ENCODE data around the gene SELENOK.
A peak's percentile ranks its signal among the peaks of the same experiment; 100 is the strongest.
"Not testable (repeated sequence)": the region's sequence is repeated elsewhere in the genome, so short reads cannot be mapped to it uniquely, and the experiment has no call there.

The SELENOK gene

DNA sequence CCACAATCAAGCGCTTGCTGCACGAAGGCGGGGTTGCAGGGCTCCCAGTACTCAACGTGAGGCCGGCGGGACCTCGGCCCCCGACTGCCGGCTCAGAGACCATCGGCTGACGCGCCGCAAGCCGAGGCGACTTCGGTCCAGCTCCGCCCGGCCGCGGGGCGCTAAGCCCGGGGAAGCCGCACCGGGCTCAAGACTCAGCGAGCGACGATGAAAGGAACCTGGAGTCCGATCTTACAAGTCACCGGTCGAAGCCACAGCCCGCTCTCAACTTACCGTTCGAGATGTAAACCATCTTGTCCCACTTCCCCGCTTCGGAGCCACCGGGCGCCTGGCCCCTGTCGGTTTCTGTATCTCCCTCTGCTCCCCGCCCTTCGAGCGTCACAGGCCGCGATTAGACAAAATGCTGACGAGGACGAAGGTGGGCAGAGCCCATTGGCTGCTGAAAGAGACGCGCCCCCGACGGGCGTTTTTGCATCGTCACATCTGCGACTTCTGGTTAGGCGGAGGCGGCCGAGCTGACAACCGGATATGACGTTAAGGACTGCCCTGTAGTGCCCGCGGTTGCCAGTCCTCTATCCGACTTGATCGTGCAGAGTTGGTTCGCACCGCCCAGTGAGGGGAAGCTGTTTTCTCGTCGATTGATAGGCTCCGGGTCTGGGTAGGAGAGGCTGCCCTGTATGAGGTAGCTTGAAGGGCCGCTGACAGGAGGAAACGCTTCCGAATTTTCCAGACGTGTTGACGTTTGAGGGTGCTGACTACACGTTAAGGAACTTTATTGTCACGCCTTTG lies at the start of gene SELENOK:
Gene SELENOK, minus strand, starts transcription at position 363 of the 789 bp plus-strand sequence.
- peak; percentile 93 for DNase-seq (ENCODE audit: low read depth)

- no peak for DNase-seq (ENCODE audit: low read depth)
These were observed 49.5 kb upstream of the SELENOK start for GRCh38 chr3:53941184-53941583.

DNA sequence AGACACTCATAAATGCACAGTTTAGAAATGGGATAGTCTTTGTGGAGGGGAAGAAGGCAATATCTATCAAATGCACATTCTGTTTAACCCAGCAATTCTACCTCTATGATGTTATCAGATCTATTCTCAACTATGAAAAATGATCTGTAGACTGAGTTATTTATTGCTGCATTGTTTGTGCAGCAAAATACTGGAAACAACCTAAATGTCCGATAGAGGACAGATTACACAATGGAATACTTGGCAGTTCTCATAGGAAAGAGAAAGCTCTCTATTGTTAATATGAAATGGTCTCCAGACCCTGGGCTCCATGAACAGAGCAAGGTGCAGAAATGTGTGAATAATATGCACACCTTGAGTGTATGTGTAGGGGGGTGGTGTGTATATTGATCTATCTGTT lies 49.0 kb upstream of the SELENOK start:
- no peak for DNase-seq (ENCODE audit: low read depth)

DNA sequence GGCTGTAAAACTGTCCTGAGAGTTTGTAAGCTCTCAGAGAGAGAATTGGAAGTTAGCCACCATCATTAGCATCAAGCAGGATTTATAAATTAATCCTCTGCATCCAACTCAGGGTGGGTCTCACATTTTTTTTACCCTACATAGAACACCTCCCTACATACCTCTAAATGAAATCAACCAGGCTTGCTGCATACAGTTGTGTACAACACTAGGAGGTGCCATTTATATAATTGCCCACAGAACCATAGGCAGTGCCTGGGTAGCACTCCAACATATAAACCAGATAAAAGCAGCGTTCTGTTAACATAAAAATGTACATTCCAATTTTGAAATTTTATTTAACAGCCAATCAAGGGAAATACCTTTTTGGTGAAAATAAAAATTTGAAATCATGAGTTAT lies 48.2 kb upstream of the SELENOK start:
- DNase-seq (ENCODE audit: low read depth): no peak

DNA sequence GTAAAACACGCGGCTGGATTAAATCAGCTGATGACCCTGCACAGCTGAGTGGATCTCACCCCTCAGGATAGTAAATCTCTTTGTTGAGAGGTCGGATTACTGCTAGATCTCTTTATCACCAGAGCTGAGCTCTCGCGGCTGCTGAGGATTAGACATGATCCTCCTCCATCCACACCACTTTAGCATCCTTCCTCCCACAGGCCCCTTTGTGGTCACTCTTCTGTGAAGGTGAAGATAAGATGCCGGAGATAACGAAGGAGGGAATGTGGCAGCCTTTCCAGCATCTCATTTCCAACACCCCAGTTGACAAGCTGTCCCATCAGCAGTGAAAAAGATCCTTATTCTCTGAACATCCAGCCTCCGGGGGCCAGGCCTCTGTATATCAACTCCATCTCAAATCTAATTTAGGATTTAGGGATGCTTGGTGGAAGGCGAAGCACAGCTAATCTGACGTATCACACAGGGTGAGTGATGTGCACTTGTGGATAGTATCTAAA lies 47.5 kb upstream of the SELENOK start:
- no peak for DNase-seq (ENCODE audit: low read depth)

GRCh38 chr3:53938645-53939044 lies 47.0 kb upstream of the SELENOK start:
- DNase-seq (ENCODE audit: low read depth): no peak

DNA sequence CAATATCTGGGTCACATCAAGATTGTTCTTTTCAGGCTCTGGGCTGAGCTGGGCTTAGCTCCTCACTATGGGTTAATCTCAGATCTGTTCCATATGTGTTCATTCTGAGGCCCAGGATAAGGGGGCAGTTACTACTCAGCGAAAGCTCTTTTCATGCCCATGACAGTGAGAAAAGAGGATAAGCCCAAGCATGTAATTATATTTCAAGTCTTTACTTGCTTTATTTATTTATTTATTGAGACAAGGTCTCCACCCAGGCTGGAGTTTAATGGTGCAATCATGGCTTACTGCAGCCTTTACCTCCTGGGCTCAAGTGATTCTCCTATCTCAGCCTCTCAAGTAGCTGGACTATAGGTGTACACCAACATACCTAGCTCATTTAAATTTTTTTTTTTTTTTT lies 44.7 kb upstream of the SELENOK start:
- DNase-seq (ENCODE audit: low read depth): no peak

- no peak for DNase-seq (ENCODE audit: low read depth)
These were observed 43.7 kb upstream of the SELENOK start for GRCh38 chr3:53935283-53935901.

DNA sequence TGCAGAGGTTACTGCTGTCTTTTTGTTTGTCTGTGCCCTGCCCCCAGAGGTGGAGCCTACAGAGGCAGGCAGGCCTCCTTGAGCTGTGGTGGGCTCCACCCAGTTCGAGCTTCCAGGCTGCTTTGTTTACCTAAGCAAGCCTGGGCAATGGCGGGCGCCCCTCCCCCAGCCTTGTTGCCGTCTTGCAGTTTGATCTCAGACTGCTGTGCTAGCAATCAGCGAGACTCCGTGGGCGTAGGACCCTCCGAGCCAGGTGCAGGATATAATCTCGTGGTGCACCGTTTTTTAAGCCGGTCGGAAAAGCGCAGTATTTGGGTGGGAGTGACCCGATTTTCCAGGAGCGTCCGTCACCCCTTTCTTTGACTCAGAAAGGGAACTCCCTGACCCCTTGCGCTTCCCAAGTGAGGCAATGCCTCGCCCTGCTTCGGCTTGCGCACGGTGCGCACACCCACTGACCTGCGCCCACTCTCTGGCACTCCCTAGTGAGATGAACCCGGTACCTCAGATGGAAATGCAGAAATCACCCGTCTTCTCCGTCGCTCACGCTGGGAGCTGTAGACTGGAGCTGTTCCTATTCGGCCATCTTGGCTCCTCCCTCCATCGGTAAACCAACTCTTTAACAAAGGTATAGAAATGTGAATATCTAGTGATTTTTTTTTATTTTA lies 35.7 kb upstream of the SELENOK start:
- not testable (repeated sequence) for DNase-seq (ENCODE audit: low read depth)

DNA sequence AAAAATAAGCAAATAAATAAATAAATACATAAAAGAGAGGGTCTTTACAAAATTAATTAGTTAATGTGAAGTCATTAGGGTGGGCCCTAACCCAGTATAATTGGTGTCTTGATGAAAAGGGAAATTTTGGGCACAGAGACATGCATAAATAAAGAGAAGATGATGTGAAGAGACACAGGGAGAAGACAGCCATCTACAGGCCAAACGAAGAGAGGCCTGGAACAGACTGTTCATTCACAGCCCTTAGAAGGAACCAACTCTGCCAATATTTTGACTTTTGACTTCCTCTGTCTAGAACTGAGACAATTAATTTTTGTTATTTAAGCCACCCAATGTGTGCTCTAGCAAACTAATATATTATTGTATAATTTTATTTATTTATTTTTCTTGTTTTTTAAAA lies 29.6 kb upstream of the SELENOK start:
- DNase-seq (ENCODE audit: low read depth): no peak

DNA sequence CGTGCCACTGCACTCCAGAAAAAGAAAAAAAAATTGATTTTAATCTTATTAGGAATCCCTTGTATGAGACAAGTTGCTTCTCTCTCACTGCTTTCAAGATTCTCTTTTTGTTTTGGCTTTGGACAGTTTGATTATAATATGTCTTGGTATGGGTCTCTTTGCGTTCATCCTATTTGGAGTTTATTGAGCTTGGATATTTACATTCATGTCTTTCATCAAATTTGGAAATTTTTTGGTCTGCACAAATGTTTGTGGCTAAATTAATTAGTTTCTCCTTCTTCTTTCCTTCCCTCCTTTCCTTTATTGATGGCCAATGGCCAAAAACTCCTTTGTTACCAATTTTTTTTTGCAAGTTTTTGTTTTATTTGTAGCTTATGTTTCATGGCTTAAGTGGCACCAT lies 28.1 kb upstream of the SELENOK start:
- no peak for DNase-seq (ENCODE audit: low read depth)

DNA sequence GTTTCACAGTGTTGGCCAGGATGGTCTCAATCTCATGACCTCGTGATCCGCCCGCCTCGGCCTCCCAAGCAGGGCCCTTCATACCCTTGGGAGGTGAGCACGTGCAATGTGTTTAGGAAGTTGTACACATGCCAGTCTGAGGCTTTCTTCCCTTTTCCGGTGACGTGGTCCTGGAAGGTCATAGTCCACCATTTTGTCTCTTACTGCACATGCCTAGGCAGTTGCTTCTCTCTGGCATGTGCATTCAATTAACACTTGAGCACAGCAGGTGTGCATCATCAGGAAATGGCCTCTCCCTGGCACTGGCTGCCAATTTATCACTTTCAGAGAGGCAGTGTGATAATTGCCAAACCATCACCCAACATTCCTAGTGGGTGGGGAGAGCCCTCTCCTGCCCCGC lies 21.7 kb upstream of the SELENOK start:
- DNase-seq (ENCODE audit: low read depth): no peak

- no peak for DNase-seq (ENCODE audit: low read depth)
These were observed 11.1 kb upstream of the SELENOK start for GRCh38 chr3:53902711-53903110.

DNA sequence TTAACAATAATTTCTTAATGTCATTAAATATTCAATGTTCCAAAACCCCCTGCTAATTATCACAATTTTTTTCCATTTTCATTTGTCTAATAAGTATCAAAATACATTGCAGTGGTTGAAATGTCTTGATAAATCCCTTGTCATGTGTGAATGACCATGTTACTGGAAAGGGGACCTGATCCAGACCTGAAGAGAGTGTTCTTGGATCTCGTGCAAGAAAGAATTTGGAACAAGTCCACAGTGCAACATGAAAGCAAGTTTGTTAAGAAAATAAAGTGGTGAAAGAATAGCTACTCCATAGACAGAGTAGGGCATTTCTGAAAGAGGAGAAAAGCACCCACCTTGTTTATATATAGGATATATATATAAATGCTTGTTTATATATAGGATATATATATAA lies 10.4 kb upstream of the SELENOK start:
- no peak for DNase-seq (ENCODE audit: low read depth)

GRCh38 chr3:53900666-53901331 lies 9.1 kb upstream of the SELENOK start:
- DNase-seq (ENCODE audit: low read depth): no peak

DNA sequence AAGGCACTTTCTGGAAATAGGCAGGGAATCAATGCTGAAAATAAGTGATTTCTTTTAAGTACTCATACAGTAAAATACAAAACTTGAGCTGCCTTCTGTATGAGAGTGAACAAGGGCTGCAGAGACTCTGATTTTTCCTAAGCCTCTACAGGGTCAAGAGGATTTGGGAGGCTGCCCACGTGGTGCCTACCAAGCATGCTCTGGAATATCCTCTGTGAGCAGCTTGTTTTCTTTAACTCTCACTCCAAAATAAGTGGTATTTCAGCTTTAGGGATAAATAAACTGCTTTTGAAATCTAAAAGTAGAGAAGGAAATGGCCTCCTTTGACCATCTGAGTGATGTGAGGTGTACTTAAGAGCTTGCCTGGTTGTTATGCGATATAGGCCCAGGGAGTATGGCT lies 8.1 kb upstream of the SELENOK start:
- no peak for DNase-seq (ENCODE audit: low read depth)

DNA sequence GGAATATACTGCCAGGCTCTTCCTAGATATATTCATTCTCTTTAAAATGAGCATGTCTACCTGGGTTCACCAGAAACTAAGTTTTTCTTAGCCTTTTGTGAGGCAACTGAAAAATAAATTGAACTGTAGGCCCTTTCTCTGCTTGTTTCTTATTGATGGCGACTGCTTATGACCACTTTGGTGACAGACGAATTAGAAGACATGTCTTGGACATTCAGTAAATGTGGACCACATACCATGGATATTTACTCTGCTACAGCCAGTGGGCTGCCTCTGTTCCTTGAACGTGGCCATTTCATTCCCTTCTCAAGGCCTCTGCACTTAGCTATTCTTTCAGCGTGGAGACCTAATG lies 603 bp upstream of the SELENOK start:
- no peak for DNase-seq (ENCODE audit: low read depth)

GRCh38 chr3:53890726-53891475 lies 758 bp downstream of the SELENOK start:
- DNase-seq (ENCODE audit: low read depth): no peak

DNA sequence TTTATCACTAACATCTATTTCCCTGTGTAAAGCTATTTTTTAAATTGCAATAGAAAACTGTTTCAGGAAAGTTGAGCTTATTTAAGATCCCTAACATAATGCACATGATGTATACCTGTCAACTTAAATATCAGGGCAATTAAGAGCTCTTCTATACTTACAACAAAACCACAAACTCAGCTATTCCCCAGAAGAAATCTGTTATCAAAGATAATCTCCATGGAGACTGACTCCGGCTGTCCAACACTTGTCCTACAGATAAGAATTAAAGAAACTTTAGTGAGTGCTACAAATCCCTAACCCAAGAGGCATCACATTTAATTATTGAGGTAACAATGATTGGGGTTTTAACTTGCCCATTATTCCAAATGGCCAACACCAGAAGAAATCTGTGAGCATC lies 3.4 kb downstream of the SELENOK start:
- DNase-seq (ENCODE audit: low read depth): no peak

- DNase-seq (ENCODE audit: low read depth): no peak
These were observed 4.2 kb downstream of the SELENOK start for GRCh38 chr3:53887446-53887845.

GRCh38 chr3:53885239-53885638 lies 6.4 kb downstream of the SELENOK start:
- DNase-seq (ENCODE audit: low read depth): no peak

DNA sequence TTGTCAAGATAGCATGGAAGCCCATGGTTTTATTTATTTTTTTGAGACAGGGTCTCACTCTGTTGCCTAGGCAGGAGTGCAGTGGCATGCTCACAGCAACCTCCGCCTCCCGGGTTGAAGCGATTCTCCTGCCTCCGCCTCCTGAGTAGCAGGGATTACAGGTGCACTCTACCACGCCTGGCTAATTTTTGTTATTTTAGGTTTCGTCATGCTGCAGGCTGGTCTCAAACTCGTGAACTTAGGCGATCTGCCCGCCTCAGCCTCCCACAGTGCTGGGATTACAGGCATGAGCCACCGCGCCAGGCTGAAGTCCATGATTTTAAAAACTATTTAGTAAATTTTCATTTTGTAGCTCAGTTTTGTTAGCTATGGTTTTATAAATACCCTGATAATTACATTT lies 7.0 kb downstream of the SELENOK start:
- no peak for DNase-seq (ENCODE audit: low read depth)

Data from stimulated activated CD8-positive, alpha-beta memory T cell treated with anti-CD3 and anti-CD28 coated beads, Interleukin-12 subunit alpha, Interleukin-12 subunit beta, amount 100 ng/mL, for 4 hours (primary cell).